Progenitor cell of endocrine pancreas (in vitro differentiated cells): ENCODE results near the gene OR2T8. TPM values are rescaled to one million over a fixed set of nuclear protein-coding genes. Genes with fewer than 3 reads are reported as not detected.

ENCODE experiments used
- DNase-seq: peaks from one replicate; pipeline ENCODE4 v3.0.0; 2021; ENCODE audit warnings: low spot score; ENCODE audit not compliant: unreplicated experiment
- H3K27ac Mint-ChIP-seq: 2 replicates; pipeline ENCODE4 v1.8.0; 2021; ENCODE audit warnings: mild to moderate bottlenecking, moderate library complexity, mixed read lengths
- H3K27me3 Mint-ChIP-seq: 2 replicates; pipeline ENCODE4 v1.8.0; 2021; ENCODE audit warnings: mixed read lengths
- H3K36me3 Mint-ChIP-seq: 2 replicates; pipeline ENCODE4 v1.8.0; 2022; ENCODE audit warnings: mixed read lengths; ENCODE audit not compliant: insufficient read depth
- H3K4me1 Mint-ChIP-seq: 2 replicates; pipeline ENCODE4 v1.8.0; 2021; ENCODE audit warnings: low read depth, mixed read lengths
- H3K4me3 Mint-ChIP-seq: 2 replicates; pipeline ENCODE4 v1.8.0; 2021; ENCODE audit warnings: low read depth, mild to moderate bottlenecking, moderate library complexity, mixed read lengths
- H3K9me3 Mint-ChIP-seq: 2 replicates; pipeline ENCODE4 v1.8.0; 2021; ENCODE audit warnings: low read depth, mixed read lengths
- CTCF ChIP-seq: fragments of 200-600 bp; sonication (generic); IDR thresholded peaks from one replicate; pipeline ENCODE4 v1.5.0; 2021; ENCODE audit warnings: antibody characterized with exemption, mild to moderate bottlenecking; ENCODE audit not compliant: unreplicated experiment
- total RNA-seq: library from RNA; stranded (reverse); gene quantifications from 2 replicates; pipeline ENCODE4 v1.2.1, GENCODE V29; 2021

OR2T8 gene
- total RNA-seq, 1 donor from 2014 or later: not detected

DNA sequence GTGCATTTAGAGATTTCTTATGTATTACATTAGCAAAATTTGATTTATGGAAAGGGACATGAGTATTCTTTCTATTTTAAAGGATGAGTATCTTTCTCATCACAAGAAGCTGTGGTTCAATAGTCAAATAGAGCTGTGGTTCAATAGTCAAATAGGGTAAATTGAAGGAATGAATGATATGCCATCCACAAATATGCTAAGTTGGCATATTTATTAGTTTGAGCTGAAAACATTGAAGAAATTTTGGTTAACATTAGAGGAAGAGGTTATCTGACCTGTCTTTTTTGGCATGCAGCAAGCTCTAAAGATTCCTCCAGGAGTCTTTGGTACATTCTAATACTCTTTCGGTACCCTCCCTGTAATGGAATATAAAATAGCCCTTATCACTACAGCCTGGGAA, 33.4 kb downstream of the OR2T8 start:
- no peak for TF ChIP-seq CTCF
- no peak overlapping the region for H3K4me3 Mint-ChIP-seq
- no peak overlapping the region for H3K27ac Mint-ChIP-seq
- peaks cover 49% of the 10 kb centered on the region for H3K9me3 Mint-ChIP-seq
- H3K4me1 Mint-ChIP-seq: no peaks in the 10 kb centered on the region
- H3K27me3 Mint-ChIP-seq: no peaks in the 10 kb centered on the region
- DNase-seq: no peak
- no peaks in the 10 kb centered on the region for H3K36me3 Mint-ChIP-seq

GRCh38 chr1:247961791-247962190, 41.7 kb downstream of the OR2T8 start:
- Mint-ChIP-seq H3K27me3 (no peaks in the 10 kb centered on the region), H3K36me3 (peaks cover 2% of the 10 kb centered on the region), H3K4me1 (no peaks in the 10 kb centered on the region), H3K9me3 (peaks cover 49% of the 10 kb centered on the region), H3K4me3 (no peak overlapping the region), H3K27ac (no peak overlapping the region)
- no peak for DNase-seq
- TF ChIP-seq CTCF: no peak

DNA sequence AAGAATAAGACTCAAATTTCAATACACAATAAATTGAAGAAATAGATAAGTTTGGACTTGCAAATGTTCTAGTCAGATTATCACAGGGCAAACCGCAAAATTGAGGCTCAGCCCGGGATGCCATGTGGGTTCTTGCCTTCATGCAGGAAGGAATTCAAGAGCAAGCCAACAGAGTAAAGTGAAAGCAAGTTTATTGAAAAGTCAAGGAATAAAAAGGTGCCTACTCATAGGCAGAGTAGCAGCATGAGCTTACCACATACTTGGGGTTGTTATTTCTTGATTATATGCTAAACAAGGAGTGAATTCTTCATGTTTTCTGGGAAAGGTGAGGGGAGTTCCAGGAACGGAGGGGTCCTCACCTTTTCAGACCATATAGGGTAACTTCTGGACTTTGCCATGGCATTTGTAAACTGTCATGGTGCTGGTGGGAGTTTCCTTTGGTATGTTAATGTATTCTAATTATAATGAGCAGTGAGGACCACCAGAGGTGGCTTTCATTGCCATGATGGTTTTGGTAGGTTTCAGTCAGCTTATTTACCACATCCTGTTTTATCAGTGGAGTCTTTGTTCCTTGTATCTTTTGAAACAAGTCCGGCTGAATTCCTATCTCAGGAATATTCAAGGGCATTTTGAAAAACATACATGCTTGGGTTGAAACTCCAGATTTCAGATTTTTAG, 43.0 kb downstream of the OR2T8 start:
- Mint-ChIP-seq H3K36me3 (peaks cover 2% of the 10 kb centered on the region), H3K9me3 (peaks cover 53% of the 10 kb centered on the region), H3K27ac (no peak overlapping the region), H3K4me3 (no peak overlapping the region), H3K4me1 (no peaks in the 10 kb centered on the region), H3K27me3 (no peaks in the 10 kb centered on the region)
- no peak for TF ChIP-seq CTCF
- no peak for DNase-seq

- TF ChIP-seq CTCF: no peak
- no peak for DNase-seq
- Mint-ChIP-seq H3K27ac (no peak within 1 kb of the TSS), H3K9me3 (peaks cover 51% of the 10 kb centered on the region), H3K4me3 (no peak within 1 kb of the TSS), H3K4me1 (no peaks in the 10 kb centered on the region), H3K36me3 (peaks cover 2% of the 10 kb centered on the region), H3K27me3 (no peaks in the 10 kb centered on the region)
Measured at GRCh38 chr1:247964933-247965332, 44.9 kb downstream of the OR2T8 start, which contains the start of gene OR2AK2. OR2AK2 (plus strand) TSS chr1:247965233; CDS start chr1:247965377, 144 bp downstream.

GRCh38 chr1:247966532-247967204, 46.6 kb downstream of the OR2T8 start:
- Mint-ChIP-seq H3K4me3 (no peak overlapping the region), H3K4me1 (no peaks in the 10 kb centered on the region), H3K27ac (no peak overlapping the region), H3K9me3 (peaks cover 47% of the 10 kb centered on the region), H3K36me3 (no peaks in the 10 kb centered on the region), H3K27me3 (no peaks in the 10 kb centered on the region)
- TF ChIP-seq CTCF: no peak
- no peak for DNase-seq

Other genes starting within 250 kb of the OR2T8 start
- gene OR13G1, start 240.5 kb upstream of the OR2T8 start, total RNA-seq: not detected in 2 replicates
- not detected in 2 replicates for gene OR6F1, start 203.6 kb upstream of the OR2T8 start, total RNA-seq
- gene OR14K1, start 181.6 kb upstream of the OR2T8 start, total RNA-seq: 0.33 TPM in 1 of 2 replicates, not detected in the other
- not detected in 2 replicates for gene OR14A2, start 172.1 kb upstream of the OR2T8 start, total RNA-seq
- not detected in 2 replicates for gene OR1C1, start 159.7 kb upstream of the OR2T8 start, total RNA-seq
- gene OR14A16, start 96.1 kb upstream of the OR2T8 start, total RNA-seq: not detected in 2 replicates
- gene OR11L1, start 78.4 kb upstream of the OR2T8 start, total RNA-seq: not detected in 2 replicates
- gene TRIM58, start 63.1 kb upstream of the OR2T8 start, total RNA-seq: 1.1 and 1.2 TPM in 2 replicates
- gene OR2W3, start 24.7 kb upstream of the OR2T8 start, total RNA-seq: 0.31 TPM in 1 of 2 replicates, not detected in the other
- not detected in 2 replicates for gene OR2AJ1, start 4.6 kb downstream of the OR2T8 start, total RNA-seq
- gene OR2L8, start 28.6 kb downstream of the OR2T8 start, total RNA-seq: not detected in 2 replicates
- not detected in 2 replicates for gene OR2AK2, start 45.0 kb downstream of the OR2T8 start, total RNA-seq
- gene OR2L5, start 93.4 kb downstream of the OR2T8 start, total RNA-seq: not detected in 2 replicates
- 0.14 and 0.22 TPM in 2 replicates for gene OR2L2, start 109.8 kb downstream of the OR2T8 start, total RNA-seq
- not detected in 2 replicates for gene OR2L3, start 126.6 kb downstream of the OR2T8 start, total RNA-seq
- not detected in 2 replicates for gene OR2L13, start 174.9 kb downstream of the OR2T8 start, total RNA-seq
- not detected in 2 replicates for gene OR2M5, start 224.9 kb downstream of the OR2T8 start, total RNA-seq